ENCODE results near the gene SALL4. TPM values are rescaled to one million over a fixed set of nuclear protein-coding genes. Genes with fewer than 3 reads are reported as not detected.
A peak's percentile ranks its signal among the peaks of the same experiment; 100 is the strongest.

SALL4 gene
- total and polyA plus RNA-seq, 2 of the 8 experiments (the other 6 are each of a cell fraction or from before 2014, with no cell fraction given), result 108 to 235 TPM

DNA sequence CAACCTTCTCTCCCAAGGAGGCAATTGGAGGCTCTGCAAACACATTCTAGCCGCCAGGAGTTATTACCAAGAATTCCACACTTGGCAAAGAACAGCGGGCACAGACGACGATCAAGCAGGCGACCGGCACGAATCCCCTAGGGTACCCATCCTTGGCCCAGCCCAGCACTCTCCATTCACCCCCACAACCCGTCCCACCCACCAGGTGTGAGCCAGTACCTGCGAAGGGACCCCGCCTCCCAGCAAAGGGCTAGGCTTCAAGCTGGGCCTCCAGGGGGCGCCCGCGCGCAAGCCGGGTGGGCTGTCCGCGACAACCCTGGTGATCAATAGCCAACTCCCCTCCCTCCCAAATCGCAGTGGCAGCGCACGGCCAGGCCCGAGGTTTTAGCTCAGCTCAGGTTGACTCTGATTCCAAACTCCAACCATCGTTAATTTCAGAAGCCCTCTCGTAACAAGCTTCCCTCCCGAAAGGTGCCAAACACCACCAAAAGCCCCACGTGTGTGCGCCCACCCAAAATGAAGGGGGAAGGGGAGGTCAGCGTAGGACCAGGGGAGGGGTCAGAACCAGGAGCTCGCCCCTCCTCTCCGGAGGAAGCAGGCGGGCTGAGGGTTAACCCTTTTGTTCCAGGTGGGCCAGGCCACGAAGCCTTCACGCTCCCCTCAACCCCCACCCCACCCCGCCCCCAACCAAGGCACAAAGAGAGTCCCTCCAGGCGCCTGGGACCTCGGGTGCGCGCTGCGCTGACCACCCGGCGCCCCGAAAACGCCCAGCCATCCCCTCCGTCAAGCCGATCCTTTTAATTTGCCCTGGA, 2.1 kb downstream of the SALL4 start (continued):
- TF ChIP-seq PHF8 (conservative IDR thresholded peaks at IDR 0.05; ENCODE audit: low read depth, low read length) (peak; percentile 43; the same call in 1 of the 2 replicates), POLR2AphosphoS5 (IDR thresholded peaks at IDR 0.05; ENCODE audit: low read depth, low read length) (peak; percentile 88), JUND (IDR thresholded peaks at IDR 0.05; ENCODE audit: low read length) (0 out of 2 replicates have a peak, but pooled peaks have one; percentile 16), CHD1 (IDR thresholded peaks at IDR 0.05; ENCODE audit: low read depth, low read length) (no peak; the same call in 1 of the 2 replicates), RFX5 (IDR thresholded peaks at IDR 0.05; ENCODE audit: borderline replicate concordance, low read depth, low read length) (no peak), KDM1A (IDR thresholded peaks at IDR 0.05; ENCODE audit: borderline replicate concordance, low read length) (no peak), HDAC2 (IDR thresholded peaks at IDR 0.05; ENCODE audit: borderline replicate concordance in 1 of 2, low read depth in 2 of 2, low read length in 2 of 2) (peak; percentile 63 to 72; a peak in 2 of 4 replicates), CBX5 (IDR thresholded peaks at IDR 0.05; ENCODE audit: low read depth, low read length) (no peak), GTF2F1 (IDR thresholded peaks at IDR 0.05; ENCODE audit: borderline replicate concordance, low read depth, low read length) (no peak), KDM5A (IDR thresholded peaks at IDR 0.05; ENCODE audit: low read length) (no peak), RBBP5 (IDR thresholded peaks at IDR 0.05; ENCODE audit: borderline replicate concordance, low read depth, low read length) (no peak), CBX8 (IDR thresholded peaks at IDR 0.05; ENCODE audit: borderline replicate concordance, low read depth, low read length) (no peak), SIN3A (conservative IDR thresholded peaks at IDR 0.05 in 1 of 2, IDR thresholded peaks at IDR 0.05 in 1 of 2; ENCODE audit: low read depth in 1 of 2, low read length in 2 of 2) (peak; percentile 32 to 78; a peak in 2 of 4 replicates), TAF7 (optimal IDR thresholded peaks at IDR 0.05; ENCODE audit: borderline replicate concordance, low read depth, low read length) (no peak), BACH1 (IDR thresholded peaks at IDR 0.05; ENCODE audit: low read length) (peak; percentile 25; the same call in 1 of the 2 replicates), SIRT6 (IDR thresholded peaks at IDR 0.05; ENCODE audit: low read length) (no peak), EGR1 (IDR thresholded peaks at IDR 0.05; ENCODE audit: borderline replicate concordance, low read depth, low read length) (peak; percentile 36; the same call in 1 of the 2 replicates)
- TF ChIP-seq, protein P1, sequence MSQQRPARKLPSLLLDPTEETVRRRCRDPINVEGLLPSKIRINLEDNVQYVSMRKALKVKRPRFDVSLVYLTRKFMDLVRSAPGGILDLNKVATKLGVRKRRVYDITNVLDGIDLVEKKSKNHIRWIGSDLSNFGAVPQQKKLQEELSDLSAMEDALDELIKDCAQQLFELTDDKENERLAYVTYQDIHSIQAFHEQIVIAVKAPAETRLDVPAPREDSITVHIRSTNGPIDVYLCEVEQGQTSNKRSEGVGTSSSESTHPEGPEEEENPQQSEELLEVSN (IDR thresholded peaks at IDR 0.05), result no peak
- TF ChIP-seq, protein P2, sequence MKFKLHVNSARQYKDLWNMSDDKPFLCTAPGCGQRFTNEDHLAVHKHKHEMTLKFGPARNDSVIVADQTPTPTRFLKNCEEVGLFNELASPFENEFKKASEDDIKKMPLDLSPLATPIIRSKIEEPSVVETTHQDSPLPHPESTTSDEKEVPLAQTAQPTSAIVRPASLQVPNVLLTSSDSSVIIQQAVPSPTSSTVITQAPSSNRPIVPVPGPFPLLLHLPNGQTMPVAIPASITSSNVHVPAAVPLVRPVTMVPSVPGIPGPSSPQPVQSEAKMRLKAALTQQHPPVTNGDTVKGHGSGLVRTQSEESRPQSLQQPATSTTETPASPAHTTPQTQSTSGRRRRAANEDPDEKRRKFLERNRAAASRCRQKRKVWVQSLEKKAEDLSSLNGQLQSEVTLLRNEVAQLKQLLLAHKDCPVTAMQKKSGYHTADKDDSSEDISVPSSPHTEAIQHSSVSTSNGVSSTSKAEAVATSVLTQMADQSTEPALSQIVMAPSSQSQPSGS (IDR thresholded peaks at IDR 0.05; ENCODE audit: low read length), result no peak; the same call in 1 of the 2 replicates
- TF ChIP-seq, protein P3, sequence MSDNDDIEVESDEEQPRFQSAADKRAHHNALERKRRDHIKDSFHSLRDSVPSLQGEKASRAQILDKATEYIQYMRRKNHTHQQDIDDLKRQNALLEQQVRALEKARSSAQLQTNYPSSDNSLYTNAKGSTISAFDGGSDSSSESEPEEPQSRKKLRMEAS (IDR thresholded peaks at IDR 0.05), result peak; percentile 47; the same call in 1 of the 2 replicates
